HG02885 (cell line): ENCODE results near the gene CTBP2.

Experiments
- ATAC-seq: cut with Tn5 transposase; IDR thresholded peaks from one replicate; pipeline ENCODE4 v1.9.1; 2021; ENCODE audit warnings: mild to moderate bottlenecking; ENCODE audit not compliant: unreplicated experiment, poor library complexity

CTBP2 gene

GRCh38 chr10:125147971-125148439, 12.4 kb downstream of the CTBP2 start:
- no peak for ATAC-seq

DNA sequence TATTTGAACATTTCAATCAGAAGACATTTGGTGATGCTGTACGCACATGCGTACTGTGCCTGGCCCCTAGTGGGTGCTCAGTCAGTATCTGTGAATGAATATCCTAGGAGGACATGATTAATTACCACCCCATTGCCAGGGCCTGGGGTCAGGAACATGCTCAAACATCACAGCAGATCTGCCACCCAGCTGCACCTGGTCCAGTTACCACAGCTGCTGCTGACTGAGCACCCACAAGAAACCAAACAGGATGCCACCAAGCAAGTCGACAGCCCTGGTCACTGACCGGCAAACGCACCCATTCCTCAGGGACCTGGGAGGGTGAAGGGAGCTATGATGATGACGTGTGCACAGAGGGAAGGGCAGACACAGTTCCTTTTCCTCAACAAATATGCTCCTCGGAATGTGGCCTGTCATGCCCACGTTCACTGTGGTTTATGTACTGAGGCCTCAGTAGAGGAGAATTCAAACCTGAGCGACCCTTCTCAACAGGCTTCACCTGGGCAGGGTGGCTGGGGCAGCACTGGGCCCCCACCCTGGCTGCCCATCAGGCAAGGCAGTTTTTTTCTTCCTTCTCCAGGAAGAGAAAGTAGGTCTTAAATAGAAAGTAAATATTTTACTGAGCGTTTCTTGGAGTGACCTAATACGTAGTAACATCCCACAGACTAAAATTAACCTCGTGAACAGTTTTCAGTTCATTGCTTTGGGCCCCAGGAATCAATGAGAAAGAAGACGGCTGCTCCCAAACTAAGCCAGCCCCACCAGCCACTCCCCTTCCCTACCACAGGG, 13.4 kb downstream of the CTBP2 start:
- ATAC-seq, result no peak

GRCh38 chr10:125145636-125146035, 14.7 kb downstream of the CTBP2 start:
- no peak for ATAC-seq

DNA sequence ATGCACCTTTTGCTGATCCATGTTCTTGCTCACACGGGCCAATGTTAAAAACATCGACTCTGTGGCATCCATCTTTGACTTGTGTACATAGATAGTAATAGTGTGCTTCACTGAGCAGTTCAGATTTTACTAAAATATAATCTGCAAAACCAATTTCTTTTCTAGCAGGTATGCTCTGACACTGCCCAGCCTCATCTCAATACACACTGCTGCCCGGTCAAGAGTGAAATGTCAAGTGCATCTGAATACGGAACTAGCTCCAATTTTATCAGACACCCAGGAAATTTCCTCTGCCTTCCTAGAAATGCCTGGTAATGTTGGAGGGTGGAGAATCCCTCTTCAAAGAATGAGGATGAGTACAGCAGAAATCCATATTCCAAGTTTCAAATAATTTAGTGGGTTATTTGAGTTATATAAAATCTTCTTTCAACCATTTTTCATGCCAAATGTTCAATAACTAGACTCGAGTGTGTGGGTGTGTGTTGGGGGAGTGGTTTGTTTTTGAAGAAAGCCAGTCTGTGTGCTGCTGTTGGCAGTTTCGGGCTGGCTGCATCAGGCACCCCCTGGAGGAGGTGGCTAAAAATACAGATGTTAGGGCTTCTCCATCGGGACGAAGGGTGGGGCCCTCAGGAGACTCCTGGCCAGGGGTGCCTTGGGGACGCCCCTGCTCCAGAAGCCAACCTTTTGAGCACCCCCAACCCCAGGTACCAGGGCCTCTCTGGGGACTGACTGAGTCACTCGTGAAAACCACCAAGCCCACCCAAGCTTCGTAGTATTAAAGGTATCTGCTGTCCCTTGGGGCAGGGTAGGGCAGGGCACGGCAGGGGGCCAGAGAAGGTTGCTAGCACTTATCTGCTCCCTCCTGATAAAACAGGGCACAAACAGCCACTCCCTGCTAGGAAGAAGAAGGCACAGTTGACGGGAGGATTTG, 15.4 kb downstream of the CTBP2 start:
- peak; percentile 63 for ATAC-seq

DNA sequence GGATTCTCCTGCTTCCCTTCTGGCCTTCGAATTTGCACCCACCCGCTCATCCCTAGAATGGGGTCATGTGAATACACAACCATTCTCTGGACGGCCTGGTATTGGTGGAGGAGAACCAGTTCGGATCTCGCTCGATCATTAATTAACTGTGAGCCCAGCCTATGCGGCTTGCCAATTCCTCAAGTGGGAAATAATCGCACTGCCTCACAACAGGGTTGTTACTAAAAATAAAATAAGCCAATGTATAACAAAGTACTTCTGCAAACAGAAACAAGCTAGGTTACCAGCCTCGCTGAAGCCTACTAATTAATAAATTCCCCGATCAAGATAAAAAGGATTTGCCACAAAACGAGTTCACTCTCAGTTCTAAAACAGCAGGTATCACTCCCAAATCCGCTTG, 16.2 kb downstream of the CTBP2 start:
- no peak for ATAC-seq

DNA sequence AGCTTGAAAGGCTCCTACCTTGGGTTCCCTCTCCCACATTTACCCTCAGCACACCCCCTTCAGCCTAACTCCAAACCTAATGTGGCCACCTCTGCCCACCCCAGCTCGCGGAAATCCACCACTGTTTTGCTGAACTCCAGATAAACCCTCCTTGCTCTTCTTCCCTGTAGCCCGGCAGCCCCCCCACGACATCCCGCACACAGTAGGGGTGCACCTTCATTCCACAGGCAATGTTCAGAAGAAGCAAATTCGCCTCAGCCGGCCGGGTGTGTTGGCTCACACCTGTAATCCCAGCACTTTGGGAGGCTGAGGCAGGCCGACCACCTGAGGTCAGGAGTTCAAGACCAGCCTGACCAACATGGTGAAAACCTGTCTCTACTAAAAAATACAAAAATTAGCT, 17.4 kb downstream of the CTBP2 start:
- no peak for ATAC-seq

GRCh38 chr10:125141860-125142484, 18.4 kb downstream of the CTBP2 start:
- ATAC-seq, result no peak

DNA sequence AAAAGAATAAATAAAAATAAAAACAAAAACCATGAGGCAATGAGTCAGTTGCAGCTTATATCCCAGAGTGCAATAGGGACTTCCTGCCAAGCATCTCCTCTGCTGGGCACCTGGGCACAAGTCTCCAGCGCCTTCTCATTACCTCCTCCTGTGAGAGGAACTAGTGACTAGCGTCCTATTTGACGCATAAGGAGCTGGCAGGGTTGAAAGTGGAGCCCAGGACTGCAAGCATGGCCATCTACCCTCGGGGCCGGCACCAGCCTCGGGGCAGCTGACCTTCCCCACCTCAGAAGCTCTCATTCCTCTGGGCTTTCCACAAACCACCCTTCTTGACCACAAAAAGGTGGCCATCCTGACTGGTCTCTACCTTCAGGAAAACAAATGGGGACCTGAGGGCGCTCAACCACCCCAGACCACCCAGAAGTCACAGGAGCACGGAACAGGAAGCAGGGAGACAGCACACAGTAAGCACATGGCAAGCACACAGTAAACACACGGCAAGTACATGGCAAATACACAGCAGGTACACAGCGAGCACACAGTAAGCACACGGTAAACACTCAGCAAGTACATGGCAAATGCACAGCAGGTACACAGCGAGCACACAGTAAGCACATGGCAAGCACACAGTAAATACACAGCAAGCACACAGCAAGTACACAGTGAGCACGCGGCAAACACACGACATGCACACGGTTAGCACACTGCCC, 19.1 kb downstream of the CTBP2 start:
- no peak for ATAC-seq

DNA sequence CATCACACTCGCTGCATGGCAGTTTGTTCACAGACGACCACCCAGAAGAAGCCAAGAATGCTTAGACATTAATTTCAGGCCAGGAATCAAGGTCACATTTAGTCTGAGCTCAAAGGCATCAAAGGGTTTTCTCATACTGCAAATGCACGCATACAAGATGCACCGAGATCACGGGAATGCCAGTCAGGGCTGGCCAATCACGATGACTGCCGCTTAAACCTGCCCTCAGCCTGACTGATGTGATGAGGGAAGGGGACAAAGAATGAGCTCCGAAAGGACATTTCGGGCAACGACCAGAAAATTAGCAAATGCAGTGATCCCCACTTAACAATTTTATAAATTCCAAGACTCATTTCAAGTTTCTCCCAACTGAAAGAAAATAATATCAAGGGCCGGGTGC, 20.2 kb downstream of the CTBP2 start:
- no peak for ATAC-seq

DNA sequence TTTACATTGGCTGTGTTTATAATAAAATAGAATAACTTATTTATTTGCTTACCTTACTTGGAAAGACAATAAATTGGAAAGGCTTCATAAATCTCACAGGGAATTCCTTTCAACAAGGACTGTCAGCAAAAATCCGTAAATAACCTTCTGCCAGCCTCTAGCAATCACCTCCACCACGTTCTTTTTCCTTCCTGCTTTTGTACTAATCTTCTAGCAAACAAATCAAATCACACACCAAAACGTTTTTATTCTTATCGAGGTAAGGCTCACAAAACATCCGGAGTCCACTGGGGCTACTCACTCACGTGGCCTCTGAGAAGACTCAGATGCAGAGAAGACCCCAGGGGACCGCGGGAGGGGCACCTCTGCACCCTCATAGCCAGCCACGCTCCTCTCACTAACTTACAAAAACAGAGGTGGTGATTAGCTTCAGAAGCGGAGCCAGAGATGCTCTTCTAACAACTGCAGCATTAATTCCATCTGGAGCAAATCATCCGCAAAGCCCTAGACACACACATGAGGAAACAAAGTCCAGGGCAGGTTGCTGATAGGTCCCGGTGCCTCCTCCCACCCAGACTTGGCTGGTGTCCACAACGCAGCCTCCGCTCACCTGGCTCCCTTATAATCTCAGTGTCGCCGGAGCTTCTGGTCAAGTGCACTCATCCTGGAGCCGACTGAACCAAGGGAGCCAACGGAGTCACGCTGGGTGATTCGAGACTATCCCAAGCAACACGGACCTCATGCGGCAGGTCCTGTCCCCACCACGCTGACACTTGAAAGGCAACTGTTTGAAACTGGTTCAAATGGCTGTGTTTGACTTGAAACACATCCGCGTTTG, 22.5 kb downstream of the CTBP2 start:
- no peak for ATAC-seq

- ATAC-seq, result no peak
Measured at GRCh38 chr10:125136087-125136486, 24.3 kb downstream of the CTBP2 start.

DNA sequence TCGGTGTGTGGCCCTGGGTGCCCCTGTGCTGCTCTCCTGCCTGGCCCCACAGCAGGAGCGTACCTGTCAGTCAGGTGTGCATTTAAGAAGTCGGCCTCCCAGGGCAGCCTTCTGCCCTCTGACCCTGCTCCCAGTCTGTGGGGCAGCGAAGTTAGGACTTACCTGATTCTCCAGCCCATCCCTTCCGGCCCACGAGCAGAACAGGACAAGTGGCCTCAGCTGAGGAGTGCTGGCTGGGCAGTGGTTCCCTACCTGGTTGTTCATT, 24.7 kb downstream of the CTBP2 start:
- no peak for ATAC-seq

GRCh38 chr10:125134916-125135770, 25.2 kb downstream of the CTBP2 start:
- ATAC-seq, result no peak

- ATAC-seq, result no peak
Measured at GRCh38 chr10:125134483-125134848, 25.9 kb downstream of the CTBP2 start.

DNA sequence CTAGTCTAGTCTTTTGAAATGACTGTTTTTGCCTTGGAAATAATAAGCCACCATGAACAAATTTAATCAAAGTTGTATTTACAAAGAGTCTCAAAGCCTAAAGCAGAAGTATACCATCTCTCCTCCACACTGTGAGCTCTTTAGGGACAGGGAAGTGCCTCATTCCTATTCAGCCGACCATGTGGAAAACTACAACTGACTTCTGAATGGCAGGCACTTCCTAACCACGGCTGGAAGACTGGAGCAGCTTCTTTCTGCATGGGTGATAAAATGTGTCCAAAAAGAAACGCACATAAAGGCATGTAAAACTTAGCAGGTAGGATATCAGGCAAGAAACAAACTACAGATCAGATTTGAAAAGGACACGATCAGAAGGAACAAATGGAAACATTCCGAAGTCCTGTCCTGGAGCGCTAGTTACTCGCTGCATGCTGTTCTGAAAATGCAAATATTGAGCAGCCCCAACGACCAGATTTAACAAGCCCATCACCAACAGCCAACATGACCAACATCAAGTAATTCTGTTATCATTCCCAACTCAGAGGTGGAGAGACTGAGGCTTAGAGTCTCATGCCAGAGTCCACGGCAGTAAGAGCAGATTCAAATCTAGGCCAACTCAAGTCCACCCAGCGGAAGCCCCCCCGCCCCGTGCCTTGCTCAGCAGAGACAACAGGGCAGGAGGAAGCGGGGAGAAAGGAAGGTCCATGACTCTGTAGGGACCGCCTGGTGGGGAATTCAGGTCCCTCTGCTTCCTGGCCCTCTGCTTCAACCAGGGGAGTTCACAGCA, 26.5 kb downstream of the CTBP2 start:
- ATAC-seq, result no peak

GRCh38 chr10:125132344-125132743, 28.0 kb downstream of the CTBP2 start:
- no peak for ATAC-seq

GRCh38 chr10:125130916-125131315, 29.4 kb downstream of the CTBP2 start:
- ATAC-seq, result no peak

DNA sequence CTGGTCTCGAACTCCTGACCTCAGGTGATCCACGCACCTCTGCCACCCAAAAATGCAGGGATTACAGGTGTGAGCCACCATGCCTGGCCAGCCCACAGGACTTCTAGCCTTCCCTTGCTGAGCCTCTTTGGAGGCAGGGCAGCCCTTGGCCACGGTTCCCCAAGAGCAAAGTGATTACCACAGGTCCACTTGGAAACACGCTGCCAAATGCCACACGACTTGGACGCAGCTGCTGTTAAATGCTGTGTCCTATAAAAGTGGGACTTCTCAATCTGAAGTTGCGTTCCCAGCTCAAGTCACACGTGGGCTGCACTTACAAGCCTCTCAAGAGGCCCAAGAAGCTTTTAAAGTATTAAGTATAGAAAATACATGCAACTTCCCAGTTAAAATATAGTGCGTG, 30.1 kb downstream of the CTBP2 start:
- ATAC-seq, result no peak
